ENCODE data around the gene RALGPS1.

Gene RALGPS1

GRCh38 chr9:127005770-127006314 lies 91.3 kb downstream of the RALGPS1 start:
- no peak overlapping the region for H3K27ac ChIP-seq (replicated peaks)
- no peak for DNase-seq (ENCODE audit: low read depth in 1 of 2, low spot score in 1 of 2)
- H3K4me3 ChIP-seq (replicated peaks; ENCODE audit: insufficient read depth, low read length): no peak overlapping the region
- H3K27me3 ChIP-seq (ENCODE audit: insufficient read depth, poor library complexity, severe bottlenecking): peaks cover 9% of the 10 kb centered on the region
- no peak for TF ChIP-seq SPI1 (IDR thresholded peaks at IDR 0.05; ENCODE audit: borderline replicate concordance, low read depth)

DNA sequence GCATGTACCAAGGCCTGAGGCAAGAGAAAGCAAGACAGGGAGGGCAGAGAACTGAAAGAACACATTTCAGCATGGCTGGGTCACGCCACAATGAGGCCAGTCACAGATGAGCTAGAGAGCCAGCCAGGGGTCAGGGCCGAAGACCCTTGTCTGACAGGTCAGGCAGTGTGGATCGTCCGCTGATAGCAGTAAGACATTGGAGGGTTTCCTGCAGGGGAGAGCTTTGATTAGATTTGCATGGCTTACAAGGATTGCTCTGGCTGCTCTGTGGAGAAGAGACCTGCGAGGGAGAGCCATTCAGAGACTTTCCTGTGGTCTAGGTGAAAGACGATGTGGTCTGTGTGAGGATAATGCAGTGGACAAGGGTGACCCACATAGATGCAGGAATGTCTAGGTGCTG lies 93.1 kb downstream of the RALGPS1 start:
- H3K27me3 ChIP-seq (ENCODE audit: insufficient read depth, poor library complexity, severe bottlenecking): peaks cover 17% of the 10 kb centered on the region
- no peak for DNase-seq (ENCODE audit: low read depth in 1 of 2, low spot score in 1 of 2)
- H3K4me3 ChIP-seq (replicated peaks; ENCODE audit: insufficient read depth, low read length): no peak overlapping the region
- TF ChIP-seq, protein P1, sequence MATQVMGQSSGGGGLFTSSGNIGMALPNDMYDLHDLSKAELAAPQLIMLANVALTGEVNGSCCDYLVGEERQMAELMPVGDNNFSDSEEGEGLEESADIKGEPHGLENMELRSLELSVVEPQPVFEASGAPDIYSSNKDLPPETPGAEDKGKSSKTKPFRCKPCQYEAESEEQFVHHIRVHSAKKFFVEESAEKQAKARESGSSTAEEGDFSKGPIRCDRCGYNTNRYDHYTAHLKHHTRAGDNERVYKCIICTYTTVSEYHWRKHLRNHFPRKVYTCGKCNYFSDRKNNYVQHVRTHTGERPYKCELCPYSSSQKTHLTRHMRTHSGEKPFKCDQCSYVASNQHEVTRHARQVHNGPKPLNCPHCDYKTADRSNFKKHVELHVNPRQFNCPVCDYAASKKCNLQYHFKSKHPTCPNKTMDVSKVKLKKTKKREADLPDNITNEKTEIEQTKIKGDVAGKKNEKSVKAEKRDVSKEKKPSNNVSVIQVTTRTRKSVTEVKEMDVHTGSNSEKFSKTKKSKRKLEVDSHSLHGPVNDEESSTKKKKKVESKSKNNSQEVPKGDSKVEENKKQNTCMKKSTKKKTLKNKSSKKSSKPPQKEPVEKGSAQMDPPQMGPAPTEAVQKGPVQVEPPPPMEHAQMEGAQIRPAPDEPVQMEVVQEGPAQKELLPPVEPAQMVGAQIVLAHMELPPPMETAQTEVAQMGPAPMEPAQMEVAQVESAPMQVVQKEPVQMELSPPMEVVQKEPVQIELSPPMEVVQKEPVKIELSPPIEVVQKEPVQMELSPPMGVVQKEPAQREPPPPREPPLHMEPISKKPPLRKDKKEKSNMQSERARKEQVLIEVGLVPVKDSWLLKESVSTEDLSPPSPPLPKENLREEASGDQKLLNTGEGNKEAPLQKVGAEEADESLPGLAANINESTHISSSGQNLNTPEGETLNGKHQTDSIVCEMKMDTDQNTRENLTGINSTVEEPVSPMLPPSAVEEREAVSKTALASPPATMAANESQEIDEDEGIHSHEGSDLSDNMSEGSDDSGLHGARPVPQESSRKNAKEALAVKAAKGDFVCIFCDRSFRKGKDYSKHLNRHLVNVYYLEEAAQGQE (IDR thresholded peaks at IDR 0.05; ENCODE audit: insufficient replicate concordance, low read depth): no peak
- TF ChIP-seq SPI1 (IDR thresholded peaks at IDR 0.05; ENCODE audit: borderline replicate concordance, low read depth): no peak
- TF ChIP-seq POLR2AphosphoS5 (IDR thresholded peaks at IDR 0.05; ENCODE audit: low read depth): no peak
- no peak for TF ChIP-seq GABPA (IDR thresholded peaks at IDR 0.05; ENCODE audit: low read depth)
- TF ChIP-seq CTCF (IDR thresholded peaks at IDR 0.05; ENCODE audit: insufficient read depth, low read length): no peak
- no peak overlapping the region for H3K27ac ChIP-seq (replicated peaks)

GRCh38 chr9:127008076-127008475 lies 93.5 kb downstream of the RALGPS1 start:
- TF ChIP-seq, protein P1 (IDR thresholded peaks at IDR 0.05; ENCODE audit: insufficient replicate concordance, low read depth): no peak
- TF ChIP-seq GABPA (IDR thresholded peaks at IDR 0.05; ENCODE audit: low read depth) (no peak), POLR2AphosphoS5 (IDR thresholded peaks at IDR 0.05; ENCODE audit: low read depth) (no peak), SPI1 (IDR thresholded peaks at IDR 0.05; ENCODE audit: borderline replicate concordance, low read depth) (no peak), CTCF (IDR thresholded peaks at IDR 0.05; ENCODE audit: insufficient read depth, low read length) (no peak)
- no peak overlapping the region for H3K4me3 ChIP-seq (replicated peaks; ENCODE audit: insufficient read depth, low read length)
- DNase-seq (ENCODE audit: low read depth in 1 of 2, low spot score in 1 of 2): no peak
- no peak overlapping the region for H3K27ac ChIP-seq (replicated peaks)
- peaks cover 20% of the 10 kb centered on the region for H3K27me3 ChIP-seq (ENCODE audit: insufficient read depth, poor library complexity, severe bottlenecking)

DNA sequence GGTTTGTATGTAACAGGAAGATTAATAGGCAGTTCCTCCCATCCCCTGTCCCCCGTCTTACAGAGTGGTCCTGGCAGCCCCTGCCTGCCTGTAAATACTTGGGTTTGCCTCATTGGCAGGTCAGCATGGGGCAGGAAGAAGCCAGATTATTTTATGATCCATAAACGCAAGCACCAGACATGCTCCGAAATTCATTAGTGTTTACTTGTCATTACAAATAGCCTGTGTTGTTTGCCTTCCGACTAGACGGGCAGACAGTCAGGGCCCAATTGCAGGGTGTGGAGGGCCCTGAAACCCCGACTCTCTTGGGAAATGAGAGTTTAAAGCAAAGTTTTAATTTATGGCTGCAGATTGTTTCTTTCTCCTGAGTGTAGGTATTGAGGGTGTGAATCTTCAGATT lies 97.2 kb downstream of the RALGPS1 start:
- Histone ChIP-seq H3K4me3 (replicated peaks; ENCODE audit: insufficient read depth, low read length) (no peak overlapping the region), H3K27me3 (ENCODE audit: insufficient read depth, poor library complexity, severe bottlenecking) (peaks cover 13% of the 10 kb centered on the region), H3K27ac (replicated peaks) (no peak overlapping the region)
- DNase-seq (ENCODE audit: low read depth in 1 of 2, low spot score in 1 of 2): no peak
- no peak for TF ChIP-seq CTCF (IDR thresholded peaks at IDR 0.05; ENCODE audit: insufficient read depth, low read length)
- no peak for TF ChIP-seq GABPA (IDR thresholded peaks at IDR 0.05; ENCODE audit: low read depth)
- TF ChIP-seq, protein P1 (IDR thresholded peaks at IDR 0.05; ENCODE audit: insufficient replicate concordance, low read depth): no peak
- no peak for TF ChIP-seq SPI1 (IDR thresholded peaks at IDR 0.05; ENCODE audit: borderline replicate concordance, low read depth)
- TF ChIP-seq POLR2AphosphoS5 (IDR thresholded peaks at IDR 0.05; ENCODE audit: low read depth): no peak
